GM18511 (cell line): ENCODE measurements around the gene SPO11.
"Not testable (repeated sequence)": the region's sequence is repeated elsewhere in the genome, so short reads cannot be mapped to it uniquely, and the experiment has no call there.

Experiments
- ATAC-seq: cut with Tn5 transposase; IDR thresholded peaks from one replicate; pipeline ENCODE4 v1.9.1; 2021; ENCODE audit warnings: mild to moderate bottlenecking, moderate library complexity; ENCODE audit not compliant: unreplicated experiment

SPO11 gene

GRCh38 chr20:57332105-57333089 is 2.8 kb downstream of the SPO11 start:
- ATAC-seq: no peak

GRCh38 chr20:57335392-57335791 is 5.8 kb downstream of the SPO11 start:
- ATAC-seq: no peak

GRCh38 chr20:57341663-57342062 is 12.1 kb downstream of the SPO11 start:
- ATAC-seq: no peak

GRCh38 chr20:57342829-57343228 is 13.2 kb downstream of the SPO11 start:
- no peak for ATAC-seq

- ATAC-seq: no peak
Observed at GRCh38 chr20:57346477-57346876, 16.9 kb downstream of the SPO11 start.

GRCh38 chr20:57347393-57347792 is 17.8 kb downstream of the SPO11 start:
- ATAC-seq: no peak

GRCh38 chr20:57348200-57348921 is 18.8 kb downstream of the SPO11 start:
- ATAC-seq: not testable (repeated sequence)

GRCh38 chr20:57348922-57349574 is 19.4 kb downstream of the SPO11 start:
- not testable (repeated sequence) for ATAC-seq

GRCh38 chr20:57350081-57350710 is 20.6 kb downstream of the SPO11 start:
- no peak for ATAC-seq

- ATAC-seq: not testable (repeated sequence)
Observed at GRCh38 chr20:57350726-57351041, 21.1 kb downstream of the SPO11 start.

- peak; percentile 93 for ATAC-seq
Observed at GRCh38 chr20:57351042-57351783, 21.6 kb downstream of the SPO11 start, which contains the start of gene RAE1. Gene RAE1, plus strand, starts transcription at chr20:57351255. Its CDS starts 2,784 bp downstream, at chr20:57354039.

- no peak for ATAC-seq
Observed at GRCh38 chr20:57352305-57352704, 22.7 kb downstream of the SPO11 start.

- ATAC-seq: no peak
Observed at GRCh38 chr20:57353351-57353750, 23.7 kb downstream of the SPO11 start.

GRCh38 chr20:57361517-57361916 is 31.9 kb downstream of the SPO11 start:
- no peak for ATAC-seq

GRCh38 chr20:57364451-57364850 is 34.8 kb downstream of the SPO11 start:
- no peak for ATAC-seq

- ATAC-seq: no peak
Observed at GRCh38 chr20:57369596-57369995, 40.0 kb downstream of the SPO11 start.

GRCh38 chr20:57370316-57370715 is 40.7 kb downstream of the SPO11 start:
- no peak for ATAC-seq

GRCh38 chr20:57371363-57371762 is 41.8 kb downstream of the SPO11 start:
- no peak for ATAC-seq

GRCh38 chr20:57372157-57372556 is 42.6 kb downstream of the SPO11 start:
- no peak for ATAC-seq
